ENCODE data around the gene SDCCAG8. TPM values are rescaled to one million over a fixed set of nuclear protein-coding genes. Genes with fewer than 3 reads are reported as not detected.

Gene SDCCAG8
- polyA plus RNA-seq, 2 of the 4 experiments (the other 2 are of a cell fraction): 48.8 to 64.8 TPM

DNA sequence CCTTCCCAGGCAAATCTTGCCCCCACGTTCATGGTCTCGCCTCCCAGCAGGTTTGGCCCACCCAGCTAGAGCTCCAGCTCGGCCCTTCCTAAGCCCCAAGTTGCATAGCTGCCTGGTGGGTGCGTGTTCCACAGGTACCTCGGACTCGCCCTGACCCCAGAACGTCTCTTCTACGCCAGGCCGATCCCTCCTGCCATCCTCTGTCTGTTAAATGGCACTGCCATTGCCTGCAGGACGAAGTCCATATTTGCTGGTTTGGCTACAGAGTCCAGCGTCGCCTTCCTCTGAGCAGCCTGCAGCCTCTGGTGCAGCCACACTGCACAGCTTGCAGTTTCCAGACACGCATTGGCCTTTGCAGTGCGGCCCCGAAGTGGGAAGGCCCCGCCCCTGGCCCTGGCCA, 228.1 kb downstream of the SDCCAG8 start:
- no peak for FAIRE-seq
- no peak for ATAC-seq
- WGBS (ENCODE audit: missing lambda C conversion rate): 94% methylated on average over 13 of the region's 16 CpGs
- H3K4me2 ChIP-seq: no peak overlapping the region
- H3K27ac ChIP-seq: no peak overlapping the region
- H3K4me3 ChIP-seq: no peak overlapping the region
- peaks cover 18% of the 10 kb centered on the region; the same call in 2 of the 3 replicates for H3K4me1 ChIP-seq
- H3K9me3 ChIP-seq: no peaks in the 10 kb centered on the region
- DNase-seq (ENCODE audit: low read depth in 1 of 2, low spot score in 1 of 2): no peak
- TF ChIP-seq, protein P1, sequence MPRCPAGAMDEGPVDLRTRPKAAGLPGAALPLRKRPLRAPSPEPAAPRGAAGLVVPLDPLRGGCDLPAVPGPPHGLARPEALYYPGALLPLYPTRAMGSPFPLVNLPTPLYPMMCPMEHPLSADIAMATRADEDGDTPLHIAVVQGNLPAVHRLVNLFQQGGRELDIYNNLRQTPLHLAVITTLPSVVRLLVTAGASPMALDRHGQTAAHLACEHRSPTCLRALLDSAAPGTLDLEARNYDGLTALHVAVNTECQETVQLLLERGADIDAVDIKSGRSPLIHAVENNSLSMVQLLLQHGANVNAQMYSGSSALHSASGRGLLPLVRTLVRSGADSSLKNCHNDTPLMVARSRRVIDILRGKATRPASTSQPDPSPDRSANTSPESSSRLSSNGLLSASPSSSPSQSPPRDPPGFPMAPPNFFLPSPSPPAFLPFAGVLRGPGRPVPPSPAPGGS (IDR thresholded peaks at IDR 0.05): no peak
- no peak for TF ChIP-seq HOXB13 (CRISPR knock-in tag; IDR thresholded peaks at IDR 0.05; ENCODE audit: low read depth)
- TF ChIP-seq KDM5A (IDR thresholded peaks at IDR 0.05): no peak
- TF ChIP-seq EP300 (IDR thresholded peaks at IDR 0.05): no peak
- no peak for TF ChIP-seq RNF2 (IDR thresholded peaks at IDR 0.05; ENCODE audit: borderline replicate concordance, low read depth)
- no peak for TF ChIP-seq HEYL (CRISPR knock-in tag; IDR thresholded peaks at IDR 0.05)
- TF ChIP-seq NFE2L2 (conservative IDR thresholded peaks at IDR 0.05; ENCODE audit: low read length): no peak
- no peak for TF ChIP-seq TP53 (CRISPR knock-in tag; IDR thresholded peaks at IDR 0.05)
- POLR2A ChIA-PET: no interaction called here
- CTCF ChIA-PET: no interaction called here

DNA sequence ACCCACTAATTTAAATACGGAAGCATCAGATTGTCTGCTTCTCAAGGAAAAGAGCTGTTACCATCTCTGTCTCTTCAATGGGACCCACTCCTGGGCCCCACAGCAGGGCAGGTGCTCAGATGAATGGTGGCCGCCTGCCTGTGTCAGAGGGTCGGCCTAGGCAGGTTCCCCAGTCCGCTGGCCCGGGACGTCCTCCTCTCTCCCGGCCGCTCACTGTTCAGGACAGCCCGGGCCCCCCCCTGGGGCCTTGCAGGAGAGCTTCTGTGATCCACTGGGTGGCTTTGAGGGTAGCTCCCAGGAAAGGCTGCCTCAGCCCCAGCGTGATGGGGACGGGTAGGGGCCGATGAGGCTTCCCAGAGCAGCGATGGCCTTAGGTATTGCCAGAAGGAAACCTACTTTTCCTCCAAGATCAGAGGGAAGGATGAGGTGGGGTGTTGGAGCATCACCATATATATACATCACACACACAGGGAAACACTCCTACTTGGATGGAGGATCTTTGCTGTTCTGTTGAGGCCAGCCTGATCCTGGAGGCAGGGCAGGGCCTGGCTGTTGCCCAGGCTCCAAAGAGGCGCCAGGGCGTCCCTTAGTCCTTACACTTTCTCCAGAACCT, 231.3 kb downstream of the SDCCAG8 start:
- peak overlapping the region; percentile 75 for H3K4me2 ChIP-seq
- CTCF ChIA-PET: no interaction called here
- no peak for FAIRE-seq

More for the DNA sequence above, 231.3 kb downstream of the SDCCAG8 start:
- H3K27ac ChIP-seq: peak overlapping the region; percentile 76 to 88
- WGBS (ENCODE audit: missing lambda C conversion rate): 82% methylated on average over 11 of the region's 15 CpGs
- TF ChIP-seq, protein P2, sequence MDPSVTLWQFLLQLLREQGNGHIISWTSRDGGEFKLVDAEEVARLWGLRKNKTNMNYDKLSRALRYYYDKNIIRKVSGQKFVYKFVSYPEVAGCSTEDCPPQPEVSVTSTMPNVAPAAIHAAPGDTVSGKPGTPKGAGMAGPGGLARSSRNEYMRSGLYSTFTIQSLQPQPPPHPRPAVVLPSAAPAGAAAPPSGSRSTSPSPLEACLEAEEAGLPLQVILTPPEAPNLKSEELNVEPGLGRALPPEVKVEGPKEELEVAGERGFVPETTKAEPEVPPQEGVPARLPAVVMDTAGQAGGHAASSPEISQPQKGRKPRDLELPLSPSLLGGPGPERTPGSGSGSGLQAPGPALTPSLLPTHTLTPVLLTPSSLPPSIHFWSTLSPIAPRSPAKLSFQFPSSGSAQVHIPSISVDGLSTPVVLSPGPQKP (IDR thresholded peaks at IDR 0.05; ENCODE audit: low read depth, low read length): no peak
- TF ChIP-seq RNF2 (IDR thresholded peaks at IDR 0.05; ENCODE audit: borderline replicate concordance, low read depth): no peak
- TF ChIP-seq POLR2A (IDR thresholded peaks at IDR 0.05; ENCODE audit: low read length): no peak
- no peak for TF ChIP-seq MAFK (IDR thresholded peaks at IDR 0.05; ENCODE audit: partially characterized antibody)
- TF ChIP-seq MYC (IDR thresholded peaks at IDR 0.05; ENCODE audit: borderline replicate concordance, low read length): no peak
- TF ChIP-seq, protein P3, sequence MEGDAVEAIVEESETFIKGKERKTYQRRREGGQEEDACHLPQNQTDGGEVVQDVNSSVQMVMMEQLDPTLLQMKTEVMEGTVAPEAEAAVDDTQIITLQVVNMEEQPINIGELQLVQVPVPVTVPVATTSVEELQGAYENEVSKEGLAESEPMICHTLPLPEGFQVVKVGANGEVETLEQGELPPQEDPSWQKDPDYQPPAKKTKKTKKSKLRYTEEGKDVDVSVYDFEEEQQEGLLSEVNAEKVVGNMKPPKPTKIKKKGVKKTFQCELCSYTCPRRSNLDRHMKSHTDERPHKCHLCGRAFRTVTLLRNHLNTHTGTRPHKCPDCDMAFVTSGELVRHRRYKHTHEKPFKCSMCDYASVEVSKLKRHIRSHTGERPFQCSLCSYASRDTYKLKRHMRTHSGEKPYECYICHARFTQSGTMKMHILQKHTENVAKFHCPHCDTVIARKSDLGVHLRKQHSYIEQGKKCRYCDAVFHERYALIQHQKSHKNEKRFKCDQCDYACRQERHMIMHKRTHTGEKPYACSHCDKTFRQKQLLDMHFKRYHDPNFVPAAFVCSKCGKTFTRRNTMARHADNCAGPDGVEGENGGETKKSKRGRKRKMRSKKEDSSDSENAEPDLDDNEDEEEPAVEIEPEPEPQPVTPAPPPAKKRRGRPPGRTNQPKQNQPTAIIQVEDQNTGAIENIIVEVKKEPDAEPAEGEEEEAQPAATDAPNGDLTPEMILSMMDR (IDR thresholded peaks at IDR 0.05): no peak
- no peak for TF ChIP-seq JUNB (IDR thresholded peaks at IDR 0.05)
- TF ChIP-seq, protein P4, sequence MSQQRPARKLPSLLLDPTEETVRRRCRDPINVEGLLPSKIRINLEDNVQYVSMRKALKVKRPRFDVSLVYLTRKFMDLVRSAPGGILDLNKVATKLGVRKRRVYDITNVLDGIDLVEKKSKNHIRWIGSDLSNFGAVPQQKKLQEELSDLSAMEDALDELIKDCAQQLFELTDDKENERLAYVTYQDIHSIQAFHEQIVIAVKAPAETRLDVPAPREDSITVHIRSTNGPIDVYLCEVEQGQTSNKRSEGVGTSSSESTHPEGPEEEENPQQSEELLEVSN (IDR thresholded peaks at IDR 0.05; ENCODE audit: borderline replicate concordance, low read depth): no peak
- no peak for TF ChIP-seq HOXA7 (CRISPR knock-in tag; IDR thresholded peaks at IDR 0.05)
- TF ChIP-seq, protein P5, sequence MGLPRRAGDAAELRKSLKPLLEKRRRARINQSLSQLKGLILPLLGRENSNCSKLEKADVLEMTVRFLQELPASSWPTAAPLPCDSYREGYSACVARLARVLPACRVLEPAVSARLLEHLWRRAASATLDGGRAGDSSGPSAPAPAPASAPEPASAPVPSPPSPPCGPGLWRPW (IDR thresholded peaks at IDR 0.05): no peak
- TF ChIP-seq SMC3 (IDR thresholded peaks at IDR 0.05): no peak
- TF ChIP-seq EHMT2 (IDR thresholded peaks at IDR 0.05; ENCODE audit: low read depth): no peak
- no peak for TF ChIP-seq NR3C1 (IDR thresholded peaks at IDR 0.05)
- ATAC-seq (peak; percentile 56 to 63), DNase-seq (ENCODE audit: low read depth in 1 of 2, low spot score in 1 of 2) (no peak)
- H3K9me3 ChIP-seq: no peaks in the 10 kb centered on the region
- peaks cover 10% of the 10 kb centered on the region; the same call in 2 of the 3 replicates for H3K4me1 ChIP-seq
- POLR2A ChIA-PET: no interaction called here
- peak overlapping the region; percentile 64 for H3K4me3 ChIP-seq

Data from A549 (cell line).